C4-2B (cell line): ENCODE measurements around the gene CCSER2.

Source experiments
- H3K27ac ChIP-seq: fragments of 450-650 bp; 2 replicates; pipeline ENCODE4 v1.5.1; 2017
- CTCF ChIP-seq: fragments of 450-650 bp; conservative IDR thresholded peaks from 2 replicates; pipeline ENCODE4 v1.5.1; 2017; ENCODE audit warnings: mild to moderate bottlenecking
- ZFX ChIP-seq: fragments of 450-650 bp; IDR thresholded peaks from 2 replicates; pipeline ENCODE4 v1.6.1; 2017

Gene CCSER2

GRCh38 chr10:84397735-84398144 lies 69.4 kb downstream of the CCSER2 start:
- TF ChIP-seq ZFX = no peak
- TF ChIP-seq CTCF = no peak

GRCh38 chr10:84398696-84399095 lies 70.3 kb downstream of the CCSER2 start:
- TF ChIP-seq ZFX = no peak
- TF ChIP-seq CTCF = no peak
- H3K27ac ChIP-seq = no peak overlapping the region

More at GRCh38 chr10:84397735-84398144, 69.4 kb downstream of the CCSER2 start:
- no peak overlapping the region for H3K27ac ChIP-seq

- no peak for TF ChIP-seq CTCF
- TF ChIP-seq ZFX = no peak
- no peak overlapping the region for H3K27ac ChIP-seq
These were observed 73.6 kb downstream of the CCSER2 start for GRCh38 chr10:84401854-84402611.

GRCh38 chr10:84404783-84405182 lies 76.4 kb downstream of the CCSER2 start:
- no peak overlapping the region for H3K27ac ChIP-seq
- TF ChIP-seq ZFX (no peak), CTCF (no peak)

- H3K27ac ChIP-seq = no peak overlapping the region
- TF ChIP-seq CTCF (no peak), ZFX (no peak)
These were observed 77.3 kb downstream of the CCSER2 start for GRCh38 chr10:84405662-84406061.

GRCh38 chr10:84406561-84406960 lies 78.2 kb downstream of the CCSER2 start:
- no peak overlapping the region for H3K27ac ChIP-seq
- TF ChIP-seq CTCF (no peak), ZFX (no peak)

GRCh38 chr10:84407388-84408049 lies 79.1 kb downstream of the CCSER2 start:
- TF ChIP-seq CTCF (no peak), ZFX (no peak)
- H3K27ac ChIP-seq = no peak overlapping the region
